ENCODE results near the gene BCAR1. TPM values are rescaled to one million over a fixed set of nuclear protein-coding genes. Genes with fewer than 3 reads are reported as not detected.

Gene BCAR1
- total and polyA plus RNA-seq, 7 donors, result 21.7 to 82.3 (median 42.9) TPM

- DNase-seq, result peak; percentile 77
- no peaks in the 10 kb centered on the region for H3K9me3 ChIP-seq
- peak overlapping the region; percentile 91 to 96 (median 93) for H3K27ac ChIP-seq
- intact Hi-C loops (cut with DNase I), result no loop called here
- H3K27me3 ChIP-seq, result no peaks in the 10 kb centered on the region
- no peaks in the 10 kb centered on the region for H3K36me3 ChIP-seq
- peaks cover 0 to 97% (median 95%) of the 10 kb centered on the region in 4 donors for H3K4me1 ChIP-seq
- H3K4me3 ChIP-seq, result no peak overlapping the region
- 76 to 85% methylated on average over 15 of the region's 15 CpGs for whole genome bisulfite sequencing, 2 donors
- TF ChIP-seq POLR2A (IDR thresholded peaks at IDR 0.05) (no peak), CTCF (IDR thresholded peaks at IDR 0.05) (no peak)
These were observed 1.8 kb upstream of the BCAR1 start for GRCh38 chr16:75252946-75253911.

GRCh38 chr16:75252049-75252864, 833 bp upstream of the BCAR1 start:
- peak overlapping the region; percentile 91 to 96 (median 93) for H3K27ac ChIP-seq
- no peaks in the 10 kb centered on the region for H3K9me3 ChIP-seq
- TF ChIP-seq POLR2AphosphoS5 (IDR thresholded peaks at IDR 0.05), result no peak
- TF ChIP-seq EP300 (IDR thresholded peaks at IDR 0.05), result no peak
- no peak for TF ChIP-seq CTCF (IDR thresholded peaks at IDR 0.05)
- no peak for TF ChIP-seq POLR2A (IDR thresholded peaks at IDR 0.05)
- H3K4me3 ChIP-seq, result peak overlapping the region in 3 of 4 donors; percentile 86 to 95 (median 87)
- H3K4me1 ChIP-seq, result peaks cover 0 to 97% (median 95%) of the 10 kb centered on the region in 4 donors
- 70 to 72% methylated on average over 24 of the region's 24 CpGs for WGBS, 2 donors
- intact Hi-C loops (cut with DNase I), result no loop called here
- H3K27me3 ChIP-seq, result no peaks in the 10 kb centered on the region
- peak; percentile 66 for DNase-seq
- no peaks in the 10 kb centered on the region for H3K36me3 ChIP-seq

- intact Hi-C loops (cut with DNase I), result loop anchor here (2.0 kb wide), 1 partner anchor 14 kb away; no protein-coding TSS in a partner anchor
- 1% methylated on average over 59 of the region's 59 CpGs for WGBS, 2 donors
- DNase-seq, result peak; percentile 79
- Histone ChIP-seq H3K27ac (peak overlapping the region; percentile 91 to 96 (median 93)), H3K4me3 (peak overlapping the region; percentile 69 to 95 (median 86)), H3K27me3 (no peaks in the 10 kb centered on the region), H3K36me3 (no peaks in the 10 kb centered on the region), H3K9me3 (no peaks in the 10 kb centered on the region), H3K4me1 (peaks cover 3 to 97% (median 95%) of the 10 kb centered on the region in 4 donors)
- TF ChIP-seq CTCF (IDR thresholded peaks at IDR 0.05), result no peak
- peak in 2 of 4 donors; percentile 16 to 21 for TF ChIP-seq POLR2AphosphoS5 (IDR thresholded peaks at IDR 0.05)
These were observed 580 bp downstream of the BCAR1 start for GRCh38 chr16:75250809-75251279.

- peak overlapping the region; percentile 91 to 96 (median 93) for H3K27ac ChIP-seq
- TF ChIP-seq CTCF (IDR thresholded peaks at IDR 0.05) (no peak), EP300 (IDR thresholded peaks at IDR 0.05) (no peak), POLR2AphosphoS5 (IDR thresholded peaks at IDR 0.05) (no peak), POLR2A (IDR thresholded peaks at IDR 0.05) (no peak)
- intact Hi-C loops (cut with DNase I), result loop anchor here (2.0 kb wide), 1 partner anchor 15 kb away; no protein-coding TSS in a partner anchor
- no peaks in the 10 kb centered on the region for H3K36me3 ChIP-seq
- 2 to 7% methylated on average over 29 of the region's 29 CpGs for WGBS, 2 donors
- no peaks in the 10 kb centered on the region for H3K9me3 ChIP-seq
- no peaks in the 10 kb centered on the region for H3K27me3 ChIP-seq
- H3K4me1 ChIP-seq, result peaks cover 3 to 96% (median 95%) of the 10 kb centered on the region in 4 donors
- DNase-seq, result no peak
- peak overlapping the region; percentile 69 to 95 (median 86) for H3K4me3 ChIP-seq
These were observed 1.2 kb downstream of the BCAR1 start for GRCh38 chr16:75250089-75250808.
